DMS79 (cell line): ENCODE data around the gene UGT2A3.

Experiments used
- DNase-seq: peaks from one replicate; lab custom pipeline; 2025; lab: John Stamatoyannopoulos, UW

Gene UGT2A3

DNA sequence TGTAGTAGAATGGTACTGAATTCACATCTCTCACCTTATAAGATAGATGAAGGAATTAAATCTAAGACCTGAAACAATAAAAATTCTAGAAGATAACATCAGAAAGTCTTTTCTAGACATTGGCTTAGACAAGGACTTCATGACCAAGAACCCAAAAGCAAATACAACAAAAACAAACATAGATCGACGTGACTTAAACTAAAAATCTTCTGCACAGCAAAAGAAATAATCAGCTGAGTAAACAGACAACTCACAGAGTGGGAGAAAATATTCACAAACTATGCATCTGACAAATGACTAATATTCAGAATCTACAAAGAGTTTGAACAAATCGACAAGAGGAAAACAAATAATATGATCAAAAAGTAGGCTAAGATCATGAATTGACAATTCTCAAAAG, 38.8 kb downstream of the UGT2A3 start:
- no peak for DNase-seq

DNA sequence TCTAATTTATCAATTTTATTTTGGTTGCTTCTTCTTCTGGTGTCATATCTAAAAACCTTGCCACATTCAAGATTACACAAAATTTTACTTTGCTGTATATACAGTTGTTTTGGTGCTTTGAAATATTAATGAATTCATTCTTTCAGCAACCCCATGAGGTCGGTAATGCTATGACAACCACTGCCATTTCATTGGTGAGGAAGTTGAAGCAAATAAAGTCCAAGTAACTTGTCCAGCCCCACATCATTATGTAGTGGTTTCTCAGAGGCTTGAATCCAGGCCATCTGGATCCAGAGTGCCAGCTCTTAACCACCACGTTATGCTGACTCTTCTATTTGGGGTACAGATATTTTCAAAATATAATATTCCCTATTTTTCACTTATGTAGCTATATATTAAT, 42.2 kb downstream of the UGT2A3 start:
- DNase-seq: no peak

GRCh38 chr4:68907788-68908700, 43.6 kb downstream of the UGT2A3 start:
- no peak for DNase-seq

DNA sequence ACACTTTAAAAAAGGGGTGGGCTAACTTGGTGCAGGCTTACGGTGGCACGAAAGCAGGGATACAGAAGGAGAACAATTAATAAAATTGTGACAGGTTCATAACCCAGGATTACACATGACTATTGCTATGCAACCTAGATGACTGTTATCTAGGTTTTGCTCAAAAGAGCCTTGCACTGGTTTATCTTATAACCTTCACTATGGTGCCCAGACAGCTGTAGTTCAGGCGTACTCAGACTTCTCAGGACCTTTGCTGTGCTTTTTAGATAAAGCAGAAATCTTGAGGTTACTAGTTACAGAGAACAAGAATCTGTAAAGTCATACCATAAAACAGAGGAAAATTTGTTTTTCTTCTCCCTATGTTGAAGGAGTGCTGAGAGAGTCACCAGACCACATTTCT, 44.4 kb downstream of the UGT2A3 start:
- DNase-seq: no peak

- DNase-seq: no peak
These were observed 44.8 kb downstream of the UGT2A3 start for GRCh38 chr4:68906780-68907137.

GRCh38 chr4:68905939-68906779, 45.4 kb downstream of the UGT2A3 start:
- DNase-seq: peak; percentile 10

- no peak for DNase-seq
These were observed 46.0 kb downstream of the UGT2A3 start for GRCh38 chr4:68905598-68905938.

DNA sequence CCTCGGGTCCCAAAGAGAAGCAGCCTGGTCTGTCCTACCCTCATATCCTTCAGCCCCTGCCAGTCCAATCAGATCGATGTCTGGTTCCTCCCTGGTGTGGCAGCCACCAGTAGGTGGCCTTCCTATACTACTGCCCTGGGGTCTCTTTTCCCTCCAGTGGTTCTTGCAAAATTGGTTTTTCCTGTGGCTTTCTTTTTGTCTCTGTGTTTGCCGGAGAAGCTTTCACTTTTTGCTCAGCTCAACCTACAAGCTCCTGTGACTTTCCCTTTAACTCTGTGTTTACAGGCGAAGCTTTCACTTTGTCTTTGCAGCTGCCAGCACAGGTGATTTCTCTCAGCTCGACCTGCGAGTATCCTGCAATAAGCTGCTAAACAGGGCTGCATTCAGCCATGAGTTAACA, 46.8 kb downstream of the UGT2A3 start:
- no peak for DNase-seq

DNA sequence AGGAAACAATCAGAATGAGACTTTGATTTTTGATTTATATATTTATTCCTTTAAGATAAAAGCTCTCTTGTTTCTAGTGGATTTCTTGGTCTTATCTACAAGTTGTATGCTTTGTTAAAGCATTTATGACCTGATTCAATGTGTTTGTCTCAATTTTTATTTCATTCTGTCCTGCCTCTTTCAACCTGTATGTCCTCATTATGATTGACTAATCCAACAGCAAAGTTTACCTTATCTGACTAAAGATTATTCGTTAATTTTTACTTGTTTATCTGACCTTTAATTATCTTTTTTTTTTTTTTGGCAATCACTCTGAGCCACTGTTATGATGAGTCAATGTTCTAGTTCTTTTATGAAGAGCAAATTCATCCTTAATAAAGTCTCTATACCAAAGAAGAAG, 54.9 kb downstream of the UGT2A3 start:
- no peak for DNase-seq

DNA sequence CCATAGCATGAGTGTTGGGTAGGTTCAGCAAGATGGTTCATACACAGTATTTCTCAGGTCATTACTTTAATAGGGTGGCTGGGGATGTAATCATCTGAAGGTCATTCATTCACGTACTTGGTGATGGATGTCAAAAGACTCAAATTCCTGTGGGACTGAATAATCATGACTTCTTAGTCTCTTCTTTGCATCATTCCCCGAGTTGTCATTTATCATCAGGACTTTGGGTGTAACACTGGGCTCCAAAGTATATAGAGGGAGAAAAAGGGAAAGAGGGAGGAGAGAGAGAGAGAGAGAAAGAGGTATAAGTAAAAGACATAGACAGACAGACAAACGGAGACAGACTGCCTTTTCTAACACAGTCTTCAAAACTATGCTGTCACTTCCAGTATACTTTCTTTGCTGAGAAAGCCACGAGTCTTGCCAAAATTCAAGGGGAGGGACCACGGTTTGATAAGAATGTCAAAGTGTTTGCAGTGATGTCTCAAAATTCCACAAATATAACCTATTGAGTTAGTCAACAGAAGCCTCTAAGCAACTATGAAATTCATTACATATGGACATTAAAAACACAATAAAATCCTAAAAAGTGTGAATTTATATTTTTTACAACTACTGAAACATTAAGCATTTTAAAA, 55.9 kb downstream of the UGT2A3 start:
- no peak for DNase-seq

GRCh38 chr4:68892861-68893260, 58.7 kb downstream of the UGT2A3 start:
- no peak for DNase-seq

- no peak for DNase-seq
These were observed 59.9 kb downstream of the UGT2A3 start for GRCh38 chr4:68891678-68892077.

DNA sequence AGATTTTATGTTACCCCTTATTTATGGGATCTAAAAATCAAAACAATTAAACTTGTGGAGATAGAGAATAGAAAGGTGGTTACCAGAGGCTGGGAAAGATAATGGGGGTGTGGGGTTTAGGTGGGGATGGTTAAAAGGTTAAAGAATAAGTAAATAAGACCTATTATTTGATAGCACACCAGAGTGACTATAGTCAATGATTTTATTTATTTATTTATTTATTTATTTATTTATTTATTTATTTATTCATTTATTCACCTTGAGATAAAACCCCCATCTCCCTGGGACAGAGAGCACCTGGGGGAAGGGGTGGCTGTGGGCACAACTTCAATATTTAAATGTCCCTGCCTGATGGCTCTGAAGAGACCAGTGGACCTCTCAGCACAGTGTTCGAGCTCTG, 66.1 kb downstream of the UGT2A3 start:
- no peak for DNase-seq

GRCh38 chr4:68883870-68884269, 67.7 kb downstream of the UGT2A3 start:
- DNase-seq: no peak
